HepG2 (cell line): ENCODE measurements around the gene ATP8A2. TPM values are rescaled to one million over a fixed set of nuclear protein-coding genes. Genes with fewer than 3 reads are reported as not detected.

Source experiments
- ATAC-seq: fragments of 200-7000 bp; cut with Tn5 transposase; 3 replicates; pipeline ENCODE4 v1.9.1; 2020; ENCODE audit warnings: mild to moderate bottlenecking, moderate library complexity
- BruUV-seq: library from RNA; stranded (reverse); fragments of 400-500 nt; replicated peaks from 2 replicates; lab custom pipeline; 2021; lab: Mats Ljungman, UMichigan
- CTCF ChIA-PET: fragments of 300-600 bp; formaldehyde crosslinking; extraction: SDS; loops from one replicate; lab custom pipeline; 2021; ENCODE audit warnings: low total read pairs, inconsistent platforms, low intra/inter-chr PET ratio; lab: Yijun Ruan, JAX
- POLR2A ChIA-PET: fragments of 350-600 bp; sonication (Branson Sonifier 250); formaldehyde crosslinking; loops from one replicate; lab custom pipeline; 2020; ENCODE audit warnings: antibody characterized with exemption, inconsistent platforms; lab: Yijun Ruan, JAX
- DNase-seq: peaks from one replicate; pipeline ENCODE4 v3.0.0-alpha.2; 2015; ENCODE audit warnings: low spot score
- FAIRE-seq: peaks from 3 replicates; lab custom pipeline; 2011; peaks lifted over from hg19 to GRCh38; lab: Jason Lieb, UNC
- H2AFZ ChIP-seq: one replicate; pipeline ENCODE4 v1.6.1; 2011; ENCODE audit warnings: low read length, inconsistent platforms
- H3K27ac ChIP-seq: fragments of 300-600 bp; 3 replicates; pipeline ENCODE4 v1.8.0; 2011; ENCODE audit warnings: mixed run types, mild to moderate bottlenecking, mixed read lengths, low read length, inconsistent platforms; ENCODE audit not compliant: insufficient read depth; ENCODE audit errors: extremely low read length
- H3K27me3 ChIP-seq, 2 experiments: fragments of 200-600 bp in 1 of 2; 2 replicates in 1 of 2; 3 replicates in 1 of 2; pipeline versions ENCODE4 v1.6.0 to v1.8.0; 2011; ENCODE audit warnings: low read length in 2 of 2, mild to moderate bottlenecking in 2 of 2, moderate library complexity in 2 of 2, inconsistent platforms in 1 of 2; ENCODE audit not compliant: insufficient read depth in 2 of 2, control insufficient read depth in 1 of 2
- H3K36me3 ChIP-seq, 2 experiments: fragments of 200-600 bp in 1 of 2; replicated peaks in 1 of 2; 2 replicates in 1 of 2; 3 replicates in 1 of 2; pipeline versions ENCODE4 v1.5.1 to v1.8.0; 2011; ENCODE audit warnings: low read length in 2 of 2, inconsistent platforms in 1 of 2; ENCODE audit not compliant: insufficient read depth in 2 of 2, control insufficient read depth in 1 of 2
- H3K4me1 ChIP-seq: 2 replicates; pipeline ENCODE4 v1.5.1; 2012; ENCODE audit warnings: low read length, inconsistent platforms; ENCODE audit not compliant: insufficient read depth
- H3K4me2 ChIP-seq: 2 replicates; pipeline ENCODE4 v1.6.0; 2011; ENCODE audit warnings: low read depth, low read length, inconsistent platforms
- H3K4me3 ChIP-seq, 3 experiments: fragments of 200-600 bp in 1 of 3; sonication (generic), shearing (Covaris generic) in 1 of 3; replicated peaks in 1 of 3; 2 replicates each; pipeline ENCODE4 v1.5.1; 2011 to 2016; ENCODE audit warnings: low read length in 3 of 3, inconsistent platforms in 2 of 3, low read depth in 2 of 3, mild to moderate bottlenecking in 2 of 3, control low read depth in 1 of 3, mixed read lengths in 1 of 3; ENCODE audit not compliant: insufficient read depth in 1 of 3
- H3K79me2 ChIP-seq: one replicate; pipeline ENCODE4 v1.6.1; 2011; ENCODE audit warnings: low read length, inconsistent platforms; ENCODE audit not compliant: insufficient read depth
- H3K9ac ChIP-seq: 2 replicates; pipeline ENCODE4 v1.6.0; 2011; ENCODE audit warnings: mild to moderate bottlenecking, low read depth, low read length, inconsistent platforms; ENCODE audit not compliant: insufficient read depth
- H3K9me3 ChIP-seq: 2 replicates; pipeline ENCODE4 v1.5.1; 2012; ENCODE audit warnings: mild to moderate bottlenecking, low read length
- H4K20me1 ChIP-seq: 2 replicates; pipeline ENCODE4 v1.6.0; 2011; ENCODE audit warnings: inconsistent platforms, mild to moderate bottlenecking, low read length, moderate library complexity; ENCODE audit not compliant: insufficient read depth
- EEA1 ChIP-seq: sonication (generic); formaldehyde crosslinking; IDR thresholded peaks from 2 replicates; pipeline ENCODE4 v1.5.1; 2020; ENCODE audit warnings: mild to moderate bottlenecking, missing genetic modification reagents, borderline replicate concordance
- FOXK2 ChIP-seq: fragments of 450-650 bp; IDR thresholded peaks from 2 replicates; pipeline ENCODE4 v1.6.1; 2016
- HNF4A ChIP-seq: sonication (generic); formaldehyde crosslinking; IDR thresholded peaks from 2 replicates; pipeline ENCODE4 v1.4.0; 2020; ENCODE audit warnings: missing genetic modification reagents
- POLR2AphosphoS2 ChIP-seq: IDR thresholded peaks from 2 replicates; pipeline ENCODE4 v1.6.1; 2011; ENCODE audit warnings: low read depth, low read length, improper control_type of control experiment
- SAFB2 ChIP-seq: sonication (generic); formaldehyde crosslinking; IDR thresholded peaks from 2 replicates; pipeline ENCODE4 v1.5.1; 2020; ENCODE audit warnings: missing genetic modification reagents, low read depth, mild to moderate bottlenecking, borderline replicate concordance
- SUZ12 ChIP-seq: fragments of 150-350 bp; IDR thresholded peaks from 2 replicates; pipeline ENCODE4 v1.6.1; 2014; ENCODE audit warnings: low read depth, low read length
- ZSCAN22 ChIP-seq: sonication (generic); formaldehyde crosslinking; IDR thresholded peaks from 2 replicates; pipeline ENCODE4 v1.4.0; 2020; ENCODE audit warnings: mild to moderate bottlenecking, missing genetic modification reagents
- WGBS: methylation state at CpG from one replicate; pipeline ENCODE4 v1.1.6; 2017; ENCODE audit warnings: low lambda C conversion rate; 5-methylcytosine and 5-hydroxymethylcytosine counted together
- in situ Hi-C: cut with HindIII; loops from 2 replicates; pipeline ENCODE4 v1.10.0; 2017; ENCODE audit warnings: low pct_unique_long_range_greater_than_20kb; ENCODE audit not compliant: extremely low pct_ligation_motif_present
- intact Hi-C: fragments of 100-400 bp; cut with micrococcal nuclease; formaldehyde crosslinking; loops from one replicate; pipeline ENCODE4 v1.10.0; 2022; ENCODE audit not compliant: unreplicated experiment
- polyA plus RNA-seq, 8 experiments: library from polyadenylated mRNA; depleted of rRNA in 3 of 8; stranded (reverse) in 7 of 8; unstranded in 1 of 8; fragments of >200 nt; fragmentation: Illumina TruSeq in 4 of 8; extraction: Trizol in 4 of 8; gene quantifications; 2 replicates each; pipeline versions ENCODE4 v1.2.1 to v1.2.3, GENCODE V29; 2011 to 2016; ENCODE audit warnings: low read depth in 4 of 8, missing spikeins in 1 of 8, mixed read lengths in 1 of 8; ENCODE audit not compliant: insufficient read depth in 1 of 8
- total RNA-seq, 5 experiments: library from RNA; depleted of rRNA; stranded (reverse); fragments of >200 nt; fragmentation: Illumina TruSeq; extraction: Trizol; gene quantifications; 2 replicates each; pipeline ENCODE4 v1.2.3, GENCODE V29; 2016; ENCODE audit warnings: low read depth in 1 of 5
- TF ChIP-seq, protein P1 (sequence below): IDR thresholded peaks from 2 replicates; pipeline ENCODE4 v1.4.0; 2020; ENCODE audit warnings: mild to moderate bottlenecking, missing genetic modification reagents
- TF ChIP-seq, protein P2 (sequence below): sonication (generic); formaldehyde crosslinking; IDR thresholded peaks from 2 replicates; pipeline ENCODE4 v1.4.0; 2020; ENCODE audit warnings: missing genetic modification reagents, mild to moderate bottlenecking, borderline replicate concordance
- TF ChIP-seq, protein P3 (sequence below): sonication (generic); formaldehyde crosslinking; IDR thresholded peaks from 2 replicates; pipeline ENCODE4 v1.8.0; 2022; ENCODE audit warnings: mild to moderate bottlenecking, missing genetic modification reagents

ATP8A2 gene
- total and polyA plus RNA-seq, 2 of the 13 experiments (the other 11 are each of a cell fraction or from before 2014, with no cell fraction given), result 0.09 TPM; not detected in 1

DNA sequence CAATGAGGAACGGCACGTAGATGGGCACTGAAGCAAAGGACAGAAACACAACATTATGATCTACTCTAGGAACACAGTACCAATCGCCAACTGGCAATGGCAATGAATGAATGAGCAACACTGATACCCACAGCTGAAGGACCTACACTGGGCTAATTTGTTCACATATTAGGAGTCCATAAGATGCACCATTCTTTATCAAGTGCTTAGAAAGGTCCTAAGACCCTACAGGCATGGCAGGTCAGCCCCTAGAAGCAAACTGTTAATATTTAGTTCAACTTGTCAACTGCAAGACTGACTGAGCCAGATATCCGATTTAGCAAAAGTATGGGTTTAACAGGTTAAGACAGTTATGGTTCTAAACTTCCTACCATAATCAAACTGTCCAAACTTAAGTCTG is 675.3 kb downstream of the ATP8A2 start:
- TF ChIP-seq HNF4A (CRISPR knock-in tag) (no peak), EEA1 (CRISPR knock-in tag) (no peak), SUZ12 (no peak), SAFB2 (CRISPR knock-in tag) (no peak), ZSCAN22 (no peak), FOXK2 (no peak), POLR2AphosphoS2 (no peak)
- TF ChIP-seq, protein P1, sequence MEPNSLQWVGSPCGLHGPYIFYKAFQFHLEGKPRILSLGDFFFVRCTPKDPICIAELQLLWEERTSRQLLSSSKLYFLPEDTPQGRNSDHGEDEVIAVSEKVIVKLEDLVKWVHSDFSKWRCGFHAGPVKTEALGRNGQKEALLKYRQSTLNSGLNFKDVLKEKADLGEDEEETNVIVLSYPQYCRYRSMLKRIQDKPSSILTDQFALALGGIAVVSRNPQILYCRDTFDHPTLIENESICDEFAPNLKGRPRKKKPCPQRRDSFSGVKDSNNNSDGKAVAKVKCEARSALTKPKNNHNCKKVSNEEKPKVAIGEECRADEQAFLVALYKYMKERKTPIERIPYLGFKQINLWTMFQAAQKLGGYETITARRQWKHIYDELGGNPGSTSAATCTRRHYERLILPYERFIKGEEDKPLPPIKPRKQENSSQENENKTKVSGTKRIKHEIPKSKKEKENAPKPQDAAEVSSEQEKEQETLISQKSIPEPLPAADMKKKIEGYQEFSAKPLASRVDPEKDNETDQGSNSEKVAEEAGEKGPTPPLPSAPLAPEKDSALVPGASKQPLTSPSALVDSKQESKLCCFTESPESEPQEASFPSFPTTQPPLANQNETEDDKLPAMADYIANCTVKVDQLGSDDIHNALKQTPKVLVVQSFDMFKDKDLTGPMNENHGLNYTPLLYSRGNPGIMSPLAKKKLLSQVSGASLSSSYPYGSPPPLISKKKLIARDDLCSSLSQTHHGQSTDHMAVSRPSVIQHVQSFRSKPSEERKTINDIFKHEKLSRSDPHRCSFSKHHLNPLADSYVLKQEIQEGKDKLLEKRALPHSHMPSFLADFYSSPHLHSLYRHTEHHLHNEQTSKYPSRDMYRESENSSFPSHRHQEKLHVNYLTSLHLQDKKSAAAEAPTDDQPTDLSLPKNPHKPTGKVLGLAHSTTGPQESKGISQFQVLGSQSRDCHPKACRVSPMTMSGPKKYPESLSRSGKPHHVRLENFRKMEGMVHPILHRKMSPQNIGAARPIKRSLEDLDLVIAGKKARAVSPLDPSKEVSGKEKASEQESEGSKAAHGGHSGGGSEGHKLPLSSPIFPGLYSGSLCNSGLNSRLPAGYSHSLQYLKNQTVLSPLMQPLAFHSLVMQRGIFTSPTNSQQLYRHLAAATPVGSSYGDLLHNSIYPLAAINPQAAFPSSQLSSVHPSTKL (CRISPR knock-in tag), result no peak
- TF ChIP-seq, protein P2, sequence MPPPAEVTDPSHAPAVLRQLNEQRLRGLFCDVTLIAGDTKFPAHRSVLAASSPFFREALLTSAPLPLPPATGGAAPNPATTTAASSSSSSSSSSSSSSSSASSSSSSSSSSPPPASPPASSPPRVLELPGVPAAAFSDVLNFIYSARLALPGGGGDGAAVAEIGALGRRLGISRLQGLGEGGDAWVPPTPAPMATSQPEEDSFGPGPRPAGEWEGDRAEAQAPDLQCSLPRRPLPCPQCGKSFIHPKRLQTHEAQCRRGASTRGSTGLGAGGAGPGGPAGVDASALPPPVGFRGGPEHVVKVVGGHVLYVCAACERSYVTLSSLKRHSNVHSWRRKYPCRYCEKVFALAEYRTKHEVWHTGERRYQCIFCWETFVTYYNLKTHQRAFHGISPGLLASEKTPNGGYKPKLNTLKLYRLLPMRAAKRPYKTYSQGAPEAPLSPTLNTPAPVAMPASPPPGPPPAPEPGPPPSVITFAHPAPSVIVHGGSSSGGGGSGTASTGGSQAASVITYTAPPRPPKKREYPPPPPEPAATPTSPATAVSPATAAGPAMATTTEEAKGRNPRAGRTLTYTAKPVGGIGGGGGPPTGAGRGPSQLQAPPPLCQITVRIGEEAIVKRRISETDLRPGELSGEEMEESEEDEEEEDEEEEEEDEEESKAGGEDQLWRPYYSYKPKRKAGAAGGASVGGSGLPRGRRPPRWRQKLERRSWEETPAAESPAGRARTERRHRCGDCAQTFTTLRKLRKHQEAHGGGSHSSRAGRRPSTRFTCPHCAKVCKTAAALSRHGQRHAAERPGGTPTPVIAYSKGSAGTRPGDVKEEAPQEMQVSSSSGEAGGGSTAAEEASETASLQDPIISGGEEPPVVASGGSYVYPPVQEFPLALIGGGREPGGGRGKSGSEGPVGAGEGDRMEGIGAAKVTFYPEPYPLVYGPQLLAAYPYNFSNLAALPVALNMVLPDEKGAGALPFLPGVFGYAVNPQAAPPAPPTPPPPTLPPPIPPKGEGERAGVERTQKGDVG (CRISPR knock-in tag), result no peak
- TF ChIP-seq, protein P3, sequence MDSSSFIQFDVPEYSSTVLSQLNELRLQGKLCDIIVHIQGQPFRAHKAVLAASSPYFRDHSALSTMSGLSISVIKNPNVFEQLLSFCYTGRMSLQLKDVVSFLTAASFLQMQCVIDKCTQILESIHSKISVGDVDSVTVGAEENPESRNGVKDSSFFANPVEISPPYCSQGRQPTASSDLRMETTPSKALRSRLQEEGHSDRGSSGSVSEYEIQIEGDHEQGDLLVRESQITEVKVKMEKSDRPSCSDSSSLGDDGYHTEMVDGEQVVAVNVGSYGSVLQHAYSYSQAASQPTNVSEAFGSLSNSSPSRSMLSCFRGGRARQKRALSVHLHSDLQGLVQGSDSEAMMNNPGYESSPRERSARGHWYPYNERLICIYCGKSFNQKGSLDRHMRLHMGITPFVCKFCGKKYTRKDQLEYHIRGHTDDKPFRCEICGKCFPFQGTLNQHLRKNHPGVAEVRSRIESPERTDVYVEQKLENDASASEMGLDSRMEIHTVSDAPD, result no peak
- TF ChIP-seq, all 625 proteins: peak for 0

More for the DNA sequence above, 675.3 kb downstream of the ATP8A2 start:
- WGBS, result 10% methylated on average over 4 of the region's 4 CpGs
- H3K27me3 ChIP-seq, result peaks cover 2 to 43% of the 10 kb centered on the region in 2 experiments; a peak in 4 of 5 replicates
- no peaks in the 10 kb centered on the region for H3K36me3 ChIP-seq
- POLR2A ChIA-PET, result no interaction called here
- intact Hi-C loops, result no loop called here
- H3K9ac ChIP-seq, result no peak overlapping the region
- no TSS peak for BruUV-seq
- CTCF ChIA-PET, result no interaction called here
- H3K27ac ChIP-seq, result no peak overlapping the region
- H3K4me3 ChIP-seq, result no peak overlapping the region
- no peaks in the 10 kb centered on the region for H3K9me3 ChIP-seq
- DNase-seq (no peak), FAIRE-seq (no peak), ATAC-seq (no peak)
- no peak overlapping the region for H3K4me2 ChIP-seq
- no peaks in the 10 kb centered on the region for H3K4me1 ChIP-seq
- in situ Hi-C loops, result no loop called here
- H2AFZ ChIP-seq, result no peak overlapping the region
- H3K79me2 ChIP-seq, result no peaks in the 10 kb centered on the region
- H4K20me1 ChIP-seq, result no peaks in the 10 kb centered on the region
